HepG2 (cell line): Measurements from ENCODE around the gene UFSP2. TPM values are rescaled to one million over a fixed set of nuclear protein-coding genes. Genes with fewer than 3 reads are reported as not detected.

ENCODE experiments used
- CHD4 ChIP-seq: fragments of 200-600 bp; sonication (generic); IDR thresholded peaks from 2 replicates; pipeline ENCODE4 v1.7.0; 2017; ENCODE audit warnings: mild to moderate bottlenecking, low read length, borderline replicate concordance
- DNMT1 ChIP-seq: sonication (generic); formaldehyde crosslinking; IDR thresholded peaks from 2 replicates; pipeline ENCODE4 v1.5.1; 2020; ENCODE audit warnings: mild to moderate bottlenecking, missing genetic modification reagents
- DPF2 ChIP-seq: sonication (generic); formaldehyde crosslinking; IDR thresholded peaks from 2 replicates; pipeline ENCODE4 v1.4.0; 2020; ENCODE audit warnings: mild to moderate bottlenecking, low read depth, missing genetic modification reagents, borderline replicate concordance
- EEA1 ChIP-seq: sonication (generic); formaldehyde crosslinking; IDR thresholded peaks from 2 replicates; pipeline ENCODE4 v1.5.1; 2020; ENCODE audit warnings: mild to moderate bottlenecking, missing genetic modification reagents, borderline replicate concordance
- FOXO1 ChIP-seq: sonication (generic); formaldehyde crosslinking; IDR thresholded peaks from 2 replicates; pipeline ENCODE4 v1.4.0; 2020; ENCODE audit warnings: missing genetic modification reagents
- IRX3 ChIP-seq: sonication (generic); formaldehyde crosslinking; IDR thresholded peaks from 2 replicates; pipeline ENCODE4 v1.8.1; 2023; ENCODE audit warnings: mild to moderate bottlenecking, low read depth, missing genetic modification reagents, borderline replicate concordance
- KLF15 ChIP-seq: sonication (generic); formaldehyde crosslinking; IDR thresholded peaks from 2 replicates; pipeline ENCODE4 v1.8.1; 2023; ENCODE audit warnings: borderline replicate concordance, mild to moderate bottlenecking, inconsistent platforms, missing genetic modification reagents, mixed read lengths
- NR2C2 ChIP-seq: sonication (generic); formaldehyde crosslinking; IDR thresholded peaks from 2 replicates; pipeline ENCODE4 v1.4.0; 2020; ENCODE audit warnings: missing genetic modification reagents, mild to moderate bottlenecking, moderate library complexity, borderline replicate concordance
- NR2F6 ChIP-seq, 2 experiments: IDR thresholded peaks; 2 replicates each; pipeline ENCODE4 v1.6.1; 2016; ENCODE audit warnings: antibody characterized with exemption in 1 of 2, mild to moderate bottlenecking in 1 of 2
- PPARG ChIP-seq: conservative IDR thresholded peaks from 2 replicates; pipeline ENCODE4 v1.6.1; 2016; ENCODE audit warnings: missing biosample characterization, missing genetic modification reagents
- REPIN1 ChIP-seq: sonication (generic); formaldehyde crosslinking; IDR thresholded peaks from 2 replicates; pipeline ENCODE4 v1.8.0; 2022; ENCODE audit warnings: missing genetic modification reagents, low read depth, mild to moderate bottlenecking, borderline replicate concordance
- REXO4 ChIP-seq: sonication (generic); formaldehyde crosslinking; IDR thresholded peaks from 2 replicates; pipeline ENCODE4 v1.8.0; 2022; ENCODE audit warnings: missing genetic modification reagents, mild to moderate bottlenecking, borderline replicate concordance
- SIN3B ChIP-seq: fragments of 150-350 bp; IDR thresholded peaks from 2 replicates; pipeline ENCODE4 v1.6.1; 2014; ENCODE audit warnings: low read length
- SNRNP70 ChIP-seq: fragments of 200-400 bp; formaldehyde crosslinking; IDR thresholded peaks from 2 replicates; pipeline ENCODE4 v1.6.1; 2017; ENCODE audit warnings: mild to moderate bottlenecking, low read depth, low read length, moderate library complexity
- TAF15 ChIP-seq: fragments of 200-400 bp; formaldehyde crosslinking; IDR thresholded peaks from one replicate; pipeline ENCODE4 v1.6.1; 2018; ENCODE audit warnings: mild to moderate bottlenecking, low read depth, low read length; ENCODE audit not compliant: poor library complexity, severe bottlenecking
- TEAD2 ChIP-seq: sonication (generic); formaldehyde crosslinking; IDR thresholded peaks from 2 replicates; pipeline ENCODE4 v1.9.0; 2021; ENCODE audit warnings: missing genetic modification reagents
- TMF1 ChIP-seq: sonication (generic); formaldehyde crosslinking; IDR thresholded peaks from 2 replicates; pipeline ENCODE4 v1.8.1; 2022; ENCODE audit warnings: low read depth, missing genetic modification reagents
- YEATS2 ChIP-seq: sonication (generic); formaldehyde crosslinking; IDR thresholded peaks from 2 replicates; pipeline ENCODE4 v1.4.0; 2020; ENCODE audit warnings: missing genetic modification reagents, borderline replicate concordance
- ZFX ChIP-seq: sonication (generic); formaldehyde crosslinking; IDR thresholded peaks from 2 replicates; pipeline ENCODE4 v1.4.0; 2020; ENCODE audit warnings: mild to moderate bottlenecking, low read depth, missing genetic modification reagents, moderate library complexity
- ZFYVE20 ChIP-seq: sonication (generic); formaldehyde crosslinking; IDR thresholded peaks from 2 replicates; pipeline ENCODE4 v1.8.0; 2023; ENCODE audit warnings: low read depth, mild to moderate bottlenecking, moderate library complexity, missing genetic modification reagents, borderline replicate concordance
- ZNF17 ChIP-seq: sonication (generic); formaldehyde crosslinking; IDR thresholded peaks from 2 replicates; pipeline ENCODE4 v1.5.0; 2020; ENCODE audit warnings: mild to moderate bottlenecking, missing genetic modification reagents
- ZNF180 ChIP-seq: sonication (generic); formaldehyde crosslinking; IDR thresholded peaks from 2 replicates; pipeline ENCODE4 v1.4.0; 2020; ENCODE audit warnings: low read depth, missing genetic modification reagents, borderline replicate concordance
- polyA plus RNA-seq, 8 experiments: library from polyadenylated mRNA; depleted of rRNA in 3 of 8; stranded (reverse) in 7 of 8; unstranded in 1 of 8; fragments of >200 nt; fragmentation: Illumina TruSeq in 4 of 8; extraction: Trizol in 4 of 8; gene quantifications; 2 replicates each; pipeline versions ENCODE4 v1.2.1 to v1.2.3, GENCODE V29; 2011 to 2016; ENCODE audit warnings: low read depth in 4 of 8, missing spikeins in 1 of 8, mixed read lengths in 1 of 8; ENCODE audit not compliant: insufficient read depth in 1 of 8
- total RNA-seq, 5 experiments: library from RNA; depleted of rRNA; stranded (reverse); fragments of >200 nt; fragmentation: Illumina TruSeq; extraction: Trizol; gene quantifications; 2 replicates each; pipeline ENCODE4 v1.2.3, GENCODE V29; 2016; ENCODE audit warnings: low read depth in 1 of 5
- TF ChIP-seq, protein P1 (sequence below): conservative IDR thresholded peaks from 2 replicates; pipeline ENCODE4 v1.6.1; 2018; ENCODE audit warnings: missing genetic modification reagents
- TF ChIP-seq, protein P2 (sequence below): sonication (generic); formaldehyde crosslinking; IDR thresholded peaks from 2 replicates; pipeline ENCODE4 v1.5.0; 2020; ENCODE audit warnings: missing genetic modification reagents, mild to moderate bottlenecking, borderline replicate concordance
- TF ChIP-seq, protein P3 (sequence below): sonication (generic); formaldehyde crosslinking; IDR thresholded peaks from 2 replicates; pipeline ENCODE4 v1.9.0; 2021; ENCODE audit warnings: missing genetic modification reagents, borderline replicate concordance

The UFSP2 gene
- total and polyA plus RNA-seq, 2 of the 13 experiments (the other 11 are each of a cell fraction or from before 2014, with no cell fraction given): 24.1 to 32.3 TPM

DNA sequence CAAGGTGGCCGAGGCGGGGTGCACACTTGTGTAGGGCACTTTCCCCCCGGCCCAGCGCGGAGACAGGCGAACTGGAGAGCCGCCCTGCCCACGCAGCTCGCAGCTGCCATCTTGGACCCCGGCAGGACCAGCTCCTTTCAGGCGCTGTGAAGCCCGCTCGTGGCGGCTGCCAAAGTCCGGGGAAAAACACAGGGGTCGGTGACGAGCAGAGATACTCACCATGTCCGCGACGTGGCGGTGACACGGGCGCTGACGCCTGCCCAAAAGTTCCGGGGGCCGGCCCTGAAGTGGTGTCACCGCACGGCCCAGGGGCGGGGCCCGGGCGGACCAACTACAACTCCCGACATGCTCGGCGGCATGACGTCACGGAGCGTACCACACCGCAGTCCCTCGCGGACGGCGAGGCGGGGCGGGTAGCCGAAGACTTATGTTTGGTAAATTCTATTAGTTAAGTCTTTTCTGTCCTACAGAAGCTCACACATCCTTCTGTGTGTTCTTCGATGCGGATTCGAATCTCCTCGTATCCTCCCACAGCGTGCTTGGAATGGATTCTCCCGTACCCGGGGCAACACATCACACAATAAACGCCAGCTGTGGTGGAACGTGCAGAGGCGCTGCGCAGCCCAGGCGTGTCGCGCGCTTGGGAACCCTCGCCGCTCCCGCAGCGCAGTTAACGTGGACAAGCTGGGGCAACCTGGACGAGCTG is at the start of gene UFSP2 (continued):
- TF ChIP-seq, protein P1, sequence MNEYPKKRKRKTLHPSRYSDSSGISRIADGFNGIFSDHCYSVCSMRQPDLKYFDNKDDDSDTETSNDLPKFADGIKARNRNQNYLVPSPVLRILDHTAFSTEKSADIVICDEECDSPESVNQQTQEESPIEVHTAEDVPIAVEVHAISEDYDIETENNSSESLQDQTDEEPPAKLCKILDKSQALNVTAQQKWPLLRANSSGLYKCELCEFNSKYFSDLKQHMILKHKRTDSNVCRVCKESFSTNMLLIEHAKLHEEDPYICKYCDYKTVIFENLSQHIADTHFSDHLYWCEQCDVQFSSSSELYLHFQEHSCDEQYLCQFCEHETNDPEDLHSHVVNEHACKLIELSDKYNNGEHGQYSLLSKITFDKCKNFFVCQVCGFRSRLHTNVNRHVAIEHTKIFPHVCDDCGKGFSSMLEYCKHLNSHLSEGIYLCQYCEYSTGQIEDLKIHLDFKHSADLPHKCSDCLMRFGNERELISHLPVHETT: peak; percentile 29; the same call in 1 of the 2 replicates
- TF ChIP-seq KLF15: peak; percentile 66; the same call in 1 of the 2 replicates
- no peak for TF ChIP-seq NR2F6 (IDR thresholded peaks at IDR 0.05)
- 0 out of 2 replicates have a peak, but pooled peaks have one; percentile 22 for TF ChIP-seq NR2F6 (CRISPR knock-in tag; IDR thresholded peaks at IDR 0.05)
- TF ChIP-seq REPIN1 (CRISPR knock-in tag): no peak
- peak; percentile 47; the same call in 1 of the 2 replicates for TF ChIP-seq NR2C2 (CRISPR knock-in tag)
- TF ChIP-seq SIN3B: no peak; the same call in 1 of the 2 replicates
- TF ChIP-seq ZFYVE20 (CRISPR knock-in tag): no peak
- no peak for TF ChIP-seq SNRNP70
- TF ChIP-seq ZNF17 (CRISPR knock-in tag): no peak
- TF ChIP-seq TMF1 (CRISPR knock-in tag): no peak
- peak; percentile 44; the same call in 1 of the 2 replicates for TF ChIP-seq YEATS2
- TF ChIP-seq DPF2 (CRISPR knock-in tag): no peak
- TF ChIP-seq ZFX: peak; percentile 81
- no peak for TF ChIP-seq REXO4 (CRISPR knock-in tag)
- TF ChIP-seq DNMT1 (CRISPR knock-in tag): no peak
- TF ChIP-seq IRX3 (CRISPR knock-in tag): no peak
- no peak for TF ChIP-seq TEAD2
- no peak for TF ChIP-seq EEA1 (CRISPR knock-in tag)
- TF ChIP-seq ZNF180: 0 out of 2 replicates have a peak, but pooled peaks have one; percentile 25
- no peak for TF ChIP-seq PPARG
- peak; percentile 47; the same call in 1 of the 2 replicates for TF ChIP-seq FOXO1
- TF ChIP-seq, protein P2, sequence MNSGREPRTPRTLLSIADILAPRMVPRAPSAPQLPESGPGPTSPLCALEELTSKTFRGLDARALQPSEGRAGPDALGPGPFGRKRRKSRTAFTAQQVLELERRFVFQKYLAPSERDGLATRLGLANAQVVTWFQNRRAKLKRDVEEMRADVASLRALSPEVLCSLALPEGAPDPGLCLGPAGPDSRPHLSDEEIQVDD (CRISPR knock-in tag): no peak
- TF ChIP-seq, protein P3, sequence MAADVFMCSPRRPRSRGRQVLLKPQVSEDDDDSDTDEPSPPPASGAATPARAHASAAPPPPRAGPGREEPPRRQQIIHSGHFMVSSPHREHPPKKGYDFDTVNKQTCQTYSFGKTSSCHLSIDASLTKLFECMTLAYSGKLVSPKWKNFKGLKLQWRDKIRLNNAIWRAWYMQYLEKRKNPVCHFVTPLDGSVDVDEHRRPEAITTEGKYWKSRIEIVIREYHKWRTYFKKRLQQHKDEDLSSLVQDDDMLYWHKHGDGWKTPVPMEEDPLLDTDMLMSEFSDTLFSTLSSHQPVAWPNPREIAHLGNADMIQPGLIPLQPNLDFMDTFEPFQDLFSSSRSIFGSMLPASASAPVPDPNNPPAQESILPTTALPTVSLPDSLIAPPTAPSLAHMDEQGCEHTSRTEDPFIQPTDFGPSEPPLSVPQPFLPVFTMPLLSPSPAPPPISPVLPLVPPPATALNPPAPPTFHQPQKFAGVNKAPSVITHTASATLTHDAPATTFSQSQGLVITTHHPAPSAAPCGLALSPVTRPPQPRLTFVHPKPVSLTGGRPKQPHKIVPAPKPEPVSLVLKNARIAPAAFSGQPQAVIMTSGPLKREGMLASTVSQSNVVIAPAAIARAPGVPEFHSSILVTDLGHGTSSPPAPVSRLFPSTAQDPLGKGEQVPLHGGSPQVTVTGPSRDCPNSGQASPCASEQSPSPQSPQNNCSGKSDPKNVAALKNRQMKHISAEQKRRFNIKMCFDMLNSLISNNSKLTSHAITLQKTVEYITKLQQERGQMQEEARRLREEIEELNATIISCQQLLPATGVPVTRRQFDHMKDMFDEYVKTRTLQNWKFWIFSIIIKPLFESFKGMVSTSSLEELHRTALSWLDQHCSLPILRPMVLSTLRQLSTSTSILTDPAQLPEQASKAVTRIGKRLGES (CRISPR knock-in tag): no peak
- TF ChIP-seq CHD4: no peak
- no peak for TF ChIP-seq TAF15
